Ishikawa (cell line): Measurements from ENCODE around the gene KMT2D.

ENCODE experiments used
- CEBPB ChIP-seq: IDR thresholded peaks from 2 replicates; pipeline ENCODE4 v1.6.1; 2012
- CREB1 ChIP-seq: IDR thresholded peaks from 2 replicates; pipeline ENCODE4 v1.6.1; 2012; ENCODE audit warnings: low read depth
- EGR1 ChIP-seq: IDR thresholded peaks from 2 replicates; pipeline ENCODE4 v1.6.1; 2012
- EP300 ChIP-seq: IDR thresholded peaks from 2 replicates; pipeline ENCODE4 v1.6.1; 2012; ENCODE audit warnings: borderline replicate concordance
- FOXM1 ChIP-seq: IDR thresholded peaks from 2 replicates; pipeline ENCODE4 v1.6.1; 2012; ENCODE audit warnings: low read depth, borderline replicate concordance
- NFIC ChIP-seq: IDR thresholded peaks from 2 replicates; pipeline ENCODE4 v1.6.1; 2012
- RAD21 ChIP-seq: IDR thresholded peaks from 2 replicates; pipeline ENCODE4 v1.6.1; 2012; ENCODE audit warnings: low read depth
- TAF1 ChIP-seq: IDR thresholded peaks from 2 replicates; pipeline ENCODE4 v1.6.1; 2012; ENCODE audit warnings: low read depth, mild to moderate bottlenecking
- TCF12 ChIP-seq: IDR thresholded peaks from 2 replicates; pipeline ENCODE4 v1.6.1; 2012; ENCODE audit warnings: low read depth
- TEAD4 ChIP-seq: IDR thresholded peaks from 2 replicates; pipeline ENCODE4 v1.6.1; 2012
- YY1 ChIP-seq: IDR thresholded peaks from 2 replicates; pipeline ENCODE4 v1.6.1; 2012; ENCODE audit warnings: low read depth
- ZBTB7A ChIP-seq: IDR thresholded peaks from 2 replicates; pipeline ENCODE4 v1.6.1; 2012; ENCODE audit warnings: low read depth
- TF ChIP-seq, protein P1 (sequence below): IDR thresholded peaks from 2 replicates; pipeline ENCODE4 v1.6.1; 2012
- TF ChIP-seq, protein P2 (sequence below): IDR thresholded peaks from 2 replicates; pipeline ENCODE4 v1.6.1; 2012; ENCODE audit warnings: low read depth, mild to moderate bottlenecking
- TF ChIP-seq, protein P3 (sequence below): IDR thresholded peaks from 2 replicates; pipeline ENCODE4 v1.6.1; 2012

Gene KMT2D

DNA sequence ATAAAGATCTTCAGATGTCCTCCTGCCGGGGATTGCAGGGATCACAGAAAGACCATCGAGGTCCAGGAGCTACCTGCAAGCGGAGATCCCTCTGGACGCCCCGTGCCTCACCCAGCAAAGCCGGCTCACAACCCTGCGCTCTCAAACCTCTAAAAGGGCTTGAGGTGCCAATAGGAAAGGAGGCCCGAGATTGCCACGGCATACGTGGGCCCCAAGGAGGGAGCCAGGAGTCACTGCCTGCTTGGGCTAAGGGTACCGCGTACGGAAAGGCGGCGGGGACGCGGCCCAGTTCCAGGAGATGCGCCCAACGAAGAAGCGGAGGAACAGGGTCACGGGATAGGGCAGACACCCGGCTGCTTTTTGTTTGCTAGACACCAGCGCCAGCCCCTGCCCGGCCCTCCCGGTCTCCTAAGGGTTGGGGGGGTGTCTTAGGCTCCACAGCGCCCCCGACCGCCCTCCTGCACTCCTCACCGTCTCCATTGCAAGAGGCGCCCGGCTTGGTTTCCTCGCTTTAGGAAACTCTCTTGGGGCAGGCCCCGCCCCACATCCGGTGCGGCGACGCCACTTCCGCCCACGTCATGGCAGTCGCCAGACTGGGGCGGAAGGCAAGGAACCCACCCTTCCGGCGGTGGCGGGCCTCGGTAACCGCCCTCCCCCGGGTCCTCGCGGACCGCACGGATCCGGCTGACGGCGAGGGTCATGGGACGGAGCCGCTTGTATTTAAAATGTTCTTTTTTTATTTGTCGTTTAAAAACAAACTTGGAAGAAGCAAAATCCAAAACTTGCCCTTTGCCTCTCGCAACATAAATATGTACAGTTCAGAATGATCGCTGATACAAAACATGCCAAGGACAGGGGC lies 42.1 kb downstream of the KMT2D start, which contains the start of gene PRKAG1:
Gene PRKAG1, minus strand, starts transcription at position 516 of the 859 bp plus-strand sequence. Its CDS starts 36 bp downstream, at position 480.
- TF ChIP-seq ZBTB7A = peak; percentile 17; the same call in 1 of the 2 replicates
- peak; percentile 97 for TF ChIP-seq TAF1
- TF ChIP-seq, protein P1, sequence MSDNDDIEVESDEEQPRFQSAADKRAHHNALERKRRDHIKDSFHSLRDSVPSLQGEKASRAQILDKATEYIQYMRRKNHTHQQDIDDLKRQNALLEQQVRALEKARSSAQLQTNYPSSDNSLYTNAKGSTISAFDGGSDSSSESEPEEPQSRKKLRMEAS = peak; percentile 44
- peak; percentile 86 for TF ChIP-seq YY1
- TF ChIP-seq EGR1 = 0 out of 2 replicates have a peak, but pooled peaks have one; percentile 46
- TF ChIP-seq TCF12 = peak; percentile 61
- no peak; the same call in 1 of the 2 replicates for TF ChIP-seq CEBPB
- peak; percentile 94 for TF ChIP-seq CREB1
- no peak for TF ChIP-seq RAD21

DNA sequence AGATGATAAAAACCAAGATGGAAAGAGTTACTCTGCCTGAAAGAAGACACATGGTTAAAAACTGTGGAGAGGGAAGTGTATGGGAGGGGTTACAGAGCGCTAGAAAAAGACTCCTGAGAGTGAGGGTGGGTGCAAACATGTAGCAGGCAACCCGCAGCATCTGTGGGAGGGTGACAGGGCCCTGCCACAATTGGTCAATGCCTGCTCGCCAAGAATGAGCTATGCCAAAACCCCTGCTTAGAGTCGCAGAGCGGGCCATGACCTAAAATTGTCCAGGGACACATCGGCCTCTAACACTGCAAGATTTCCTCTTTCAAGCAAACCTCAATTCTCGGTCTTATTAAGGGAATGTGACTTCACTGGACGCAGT lies 42.7 kb downstream of the KMT2D start:
- no peak for TF ChIP-seq TAF1
- TF ChIP-seq, protein P1 = no peak; the same call in 1 of the 2 replicates
- TF ChIP-seq NFIC = no peak
- no peak for TF ChIP-seq RAD21
- TF ChIP-seq, protein P2, sequence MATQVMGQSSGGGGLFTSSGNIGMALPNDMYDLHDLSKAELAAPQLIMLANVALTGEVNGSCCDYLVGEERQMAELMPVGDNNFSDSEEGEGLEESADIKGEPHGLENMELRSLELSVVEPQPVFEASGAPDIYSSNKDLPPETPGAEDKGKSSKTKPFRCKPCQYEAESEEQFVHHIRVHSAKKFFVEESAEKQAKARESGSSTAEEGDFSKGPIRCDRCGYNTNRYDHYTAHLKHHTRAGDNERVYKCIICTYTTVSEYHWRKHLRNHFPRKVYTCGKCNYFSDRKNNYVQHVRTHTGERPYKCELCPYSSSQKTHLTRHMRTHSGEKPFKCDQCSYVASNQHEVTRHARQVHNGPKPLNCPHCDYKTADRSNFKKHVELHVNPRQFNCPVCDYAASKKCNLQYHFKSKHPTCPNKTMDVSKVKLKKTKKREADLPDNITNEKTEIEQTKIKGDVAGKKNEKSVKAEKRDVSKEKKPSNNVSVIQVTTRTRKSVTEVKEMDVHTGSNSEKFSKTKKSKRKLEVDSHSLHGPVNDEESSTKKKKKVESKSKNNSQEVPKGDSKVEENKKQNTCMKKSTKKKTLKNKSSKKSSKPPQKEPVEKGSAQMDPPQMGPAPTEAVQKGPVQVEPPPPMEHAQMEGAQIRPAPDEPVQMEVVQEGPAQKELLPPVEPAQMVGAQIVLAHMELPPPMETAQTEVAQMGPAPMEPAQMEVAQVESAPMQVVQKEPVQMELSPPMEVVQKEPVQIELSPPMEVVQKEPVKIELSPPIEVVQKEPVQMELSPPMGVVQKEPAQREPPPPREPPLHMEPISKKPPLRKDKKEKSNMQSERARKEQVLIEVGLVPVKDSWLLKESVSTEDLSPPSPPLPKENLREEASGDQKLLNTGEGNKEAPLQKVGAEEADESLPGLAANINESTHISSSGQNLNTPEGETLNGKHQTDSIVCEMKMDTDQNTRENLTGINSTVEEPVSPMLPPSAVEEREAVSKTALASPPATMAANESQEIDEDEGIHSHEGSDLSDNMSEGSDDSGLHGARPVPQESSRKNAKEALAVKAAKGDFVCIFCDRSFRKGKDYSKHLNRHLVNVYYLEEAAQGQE = no peak

DNA sequence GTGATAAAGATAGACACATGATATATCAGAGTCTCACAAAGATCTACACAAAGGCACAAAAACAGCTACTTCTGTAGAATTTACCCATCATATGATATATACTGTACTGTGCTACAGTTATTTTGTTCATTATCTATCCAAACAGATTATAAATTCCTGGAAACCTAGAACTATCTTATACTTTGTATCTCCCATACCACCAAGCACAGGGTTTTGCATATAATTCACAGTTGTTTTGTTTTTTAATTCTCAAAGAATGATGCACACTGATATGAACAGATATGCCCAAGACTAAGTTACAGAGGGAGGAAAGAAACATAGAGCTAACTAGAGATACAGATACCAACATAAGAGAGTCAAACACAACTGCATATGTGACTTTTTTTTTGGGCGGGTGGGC lies 45.4 kb downstream of the KMT2D start:
- TF ChIP-seq NFIC (no peak), EGR1 (no peak), TAF1 (no peak), CREB1 (no peak), TEAD4 (no peak)

DNA sequence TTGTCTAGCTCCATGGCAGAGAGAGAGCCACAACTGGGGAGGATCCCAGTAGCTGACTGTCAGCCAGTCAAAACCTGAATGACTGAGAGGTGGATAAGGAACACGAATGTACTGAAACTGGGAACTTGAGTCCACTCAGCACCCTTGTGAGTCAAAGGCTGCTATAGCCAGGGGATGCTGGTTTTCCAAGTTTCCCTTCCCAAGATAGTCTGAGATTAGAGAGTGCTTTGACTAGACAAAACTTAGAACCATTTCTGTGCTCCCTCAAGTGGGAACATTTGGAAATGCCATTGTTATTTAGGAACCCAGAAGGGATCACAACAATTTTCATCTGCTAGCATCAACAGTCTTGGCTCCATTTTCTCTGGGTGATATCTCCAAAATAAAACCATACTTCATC lies 46.0 kb downstream of the KMT2D start:
- no peak for TF ChIP-seq YY1
- TF ChIP-seq TAF1 = no peak
- TF ChIP-seq, protein P2 = no peak
- TF ChIP-seq, protein P3, sequence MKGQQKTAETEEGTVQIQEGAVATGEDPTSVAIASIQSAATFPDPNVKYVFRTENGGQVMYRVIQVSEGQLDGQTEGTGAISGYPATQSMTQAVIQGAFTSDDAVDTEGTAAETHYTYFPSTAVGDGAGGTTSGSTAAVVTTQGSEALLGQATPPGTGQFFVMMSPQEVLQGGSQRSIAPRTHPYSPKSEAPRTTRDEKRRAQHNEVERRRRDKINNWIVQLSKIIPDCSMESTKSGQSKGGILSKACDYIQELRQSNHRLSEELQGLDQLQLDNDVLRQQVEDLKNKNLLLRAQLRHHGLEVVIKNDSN = no peak
- TF ChIP-seq, protein P1 = no peak
- TF ChIP-seq EGR1 = no peak
- TF ChIP-seq CEBPB = no peak
- no peak for TF ChIP-seq RAD21
- no peak for TF ChIP-seq FOXM1
- no peak for TF ChIP-seq CREB1
- no peak for TF ChIP-seq ZBTB7A
- TF ChIP-seq EP300 = no peak
- no peak for TF ChIP-seq TCF12
- no peak for TF ChIP-seq TEAD4
- TF ChIP-seq NFIC = no peak

DNA sequence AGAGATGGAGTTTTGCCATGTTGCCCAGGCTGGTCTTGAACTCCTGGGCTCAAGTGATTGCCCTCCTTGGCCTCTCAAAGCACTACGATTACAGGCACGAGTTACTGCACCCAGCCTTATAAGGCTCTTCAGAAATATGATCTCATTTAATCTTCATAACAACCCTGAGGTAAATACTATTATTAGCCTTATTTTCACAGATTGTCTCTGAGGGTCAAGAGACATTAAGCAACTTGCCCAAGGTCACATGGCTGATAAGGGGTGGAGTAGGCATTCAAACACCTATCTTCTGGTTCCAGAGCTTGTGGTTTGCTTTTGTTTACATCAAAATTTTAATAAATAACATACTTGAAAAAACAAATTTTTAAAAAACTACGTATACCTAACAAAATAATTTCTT lies 47.2 kb downstream of the KMT2D start:
- TF ChIP-seq NFIC (no peak), TAF1 (no peak), EGR1 (no peak), CREB1 (no peak), CEBPB (no peak), ZBTB7A (no peak), TCF12 (no peak)
- TF ChIP-seq, protein P2 = no peak
